Fibroblast of lung (primary cell): Measurements from ENCODE around the gene BABAM2. TPM values are rescaled to one million over a fixed set of nuclear protein-coding genes. Genes with fewer than 3 reads are reported as not detected.

Experiments used
- DNase-seq, 2 donors: peaks; one replicate each; pipeline versions ENCODE4 v3.0.0 to v3.0.0-alpha.2; 2010; ENCODE audit warnings: low read depth in 2 of 2
- H2AFZ ChIP-seq: 2 replicates; pipeline ENCODE4 v1.5.1; 2012; ENCODE audit warnings: low read length, control low read depth, inconsistent platforms
- H3K27ac ChIP-seq: 2 replicates; pipeline ENCODE4 v1.5.1; 2011; ENCODE audit warnings: low read length, control low read depth; ENCODE audit not compliant: insufficient read depth
- H3K27me3 ChIP-seq: 2 replicates; pipeline ENCODE4 v1.5.1; 2011; ENCODE audit warnings: mild to moderate bottlenecking, low read length; ENCODE audit not compliant: control insufficient read depth, insufficient read depth
- H3K36me3 ChIP-seq: 2 replicates; pipeline ENCODE4 v1.5.1; 2011; ENCODE audit warnings: low read length; ENCODE audit not compliant: control insufficient read depth, insufficient read depth
- H3K4me1 ChIP-seq: 2 replicates; pipeline ENCODE4 v1.5.1; 2011; ENCODE audit warnings: low read length; ENCODE audit not compliant: control insufficient read depth, insufficient read depth; ENCODE audit errors: extremely low read depth
- H3K4me2 ChIP-seq: 2 replicates; pipeline ENCODE4 v1.5.1; 2011; ENCODE audit warnings: low read length, control low read depth; ENCODE audit not compliant: insufficient read depth; ENCODE audit errors: extremely low read depth
- H3K4me3 ChIP-seq, 4 experiments: fragments of 200-600 bp in 1 of 4; sonication (generic) in 1 of 4; replicated peaks in 1 of 4; 2 replicates each; pipeline ENCODE4 v1.5.1; 2011 to 2016; ENCODE audit warnings: low read length in 4 of 4, low read depth in 3 of 4, mild to moderate bottlenecking in 3 of 4, control low read depth in 2 of 4, inconsistent platforms in 1 of 4, mixed read lengths in 1 of 4; ENCODE audit not compliant: insufficient read depth in 1 of 4; ENCODE audit errors: control extremely low read depth in 1 of 4
- H3K79me2 ChIP-seq: 2 replicates; pipeline ENCODE4 v1.5.1; 2012; ENCODE audit warnings: mild to moderate bottlenecking, low read length, inconsistent platforms; ENCODE audit not compliant: control insufficient read depth, insufficient read depth
- H3K9ac ChIP-seq: 2 replicates; pipeline ENCODE4 v1.5.1; 2011; ENCODE audit warnings: mild to moderate bottlenecking, low read length, control low read depth; ENCODE audit not compliant: insufficient read depth
- H3K9me3 ChIP-seq: 2 replicates; pipeline ENCODE4 v1.5.1; 2012; ENCODE audit warnings: low read depth, low read length; ENCODE audit not compliant: control insufficient read depth, insufficient read depth
- H4K20me1 ChIP-seq: 2 replicates; pipeline ENCODE4 v1.5.1; 2011; ENCODE audit warnings: low read length; ENCODE audit not compliant: control insufficient read depth, insufficient read depth; ENCODE audit errors: extremely low read depth
- CTCF ChIP-seq, 2 donors: IDR thresholded peaks in 1 of 2; conservative IDR thresholded peaks in 1 of 2; 1 replicate in 1 of 2; 2 replicates in 1 of 2; pipeline ENCODE4 v1.5.1; 2011 to 2012; ENCODE audit warnings: low read length in 2 of 2, control low read depth in 1 of 2, inconsistent platforms in 1 of 2, low read depth in 1 of 2, mild to moderate bottlenecking in 1 of 2
- EZH2 ChIP-seq: IDR thresholded peaks from 2 replicates; pipeline ENCODE4 v1.5.1; 2012; ENCODE audit warnings: low read length, control low read depth, mild to moderate bottlenecking; ENCODE audit errors: missing control alignments
- polyA plus RNA-seq, 2 donors: library from polyadenylated mRNA; depleted of rRNA in 1 of 2; stranded (reverse) in 1 of 2; unstranded in 1 of 2; fragments of >200 nt; gene quantifications; 2 replicates each; pipeline ENCODE4 v1.2.1, GENCODE V29; 2011 to 2012; ENCODE audit warnings: missing spikeins in 1 of 2
- total RNA-seq: library from RNA; depleted of rRNA; stranded (reverse); fragments of >200 nt; gene quantifications from 2 replicates; pipeline ENCODE4 v1.2.1, GENCODE V29; 2014

BABAM2 gene
- total and polyA plus RNA-seq, 2 donors (not counting 1 experiment from before 2014, with no cell fraction given): 25.6 to 33.4 TPM

- H3K27ac ChIP-seq: no peak overlapping the region
- no peak overlapping the region for H3K4me3 ChIP-seq
- peak in 1 of 2 donors; percentile 39 for DNase-seq
- no peak overlapping the region for H3K9ac ChIP-seq
- peaks cover 12% of the 10 kb centered on the region for H3K4me1 ChIP-seq
- no peak for TF ChIP-seq EZH2
- no peak for TF ChIP-seq CTCF (conservative IDR thresholded peaks at IDR 0.05 in 1 of 2, IDR thresholded peaks at IDR 0.05 in 1 of 2; ENCODE audit: low read depth in 1 of 2, low read length in 2 of 2)
- H3K4me2 ChIP-seq: no peak overlapping the region
- no peak overlapping the region for H2AFZ ChIP-seq
- H4K20me1 ChIP-seq: no peaks in the 10 kb centered on the region
- no peaks in the 10 kb centered on the region for H3K9me3 ChIP-seq
- H3K36me3 ChIP-seq: no peaks in the 10 kb centered on the region
- H3K79me2 ChIP-seq: peaks cover 6% of the 10 kb centered on the region
- H3K27me3 ChIP-seq: no peaks in the 10 kb centered on the region
These were observed 5.3 kb upstream of the BABAM2 start for GRCh38 chr2:27885234-27885633.

GRCh38 chr2:27885661-27886060, 4.9 kb upstream of the BABAM2 start:
- Histone ChIP-seq H3K27ac (no peak overlapping the region), H3K36me3 (no peaks in the 10 kb centered on the region), H3K4me1 (peaks cover 12% of the 10 kb centered on the region), H3K4me3 (no peak overlapping the region), H2AFZ (no peak overlapping the region), H3K27me3 (no peaks in the 10 kb centered on the region), H4K20me1 (no peaks in the 10 kb centered on the region), H3K4me2 (no peak overlapping the region), H3K79me2 (peaks cover 6% of the 10 kb centered on the region), H3K9ac (no peak overlapping the region), H3K9me3 (no peaks in the 10 kb centered on the region)
- peak in 1 of 2 donors; percentile 42 for DNase-seq
- no peak for TF ChIP-seq CTCF (conservative IDR thresholded peaks at IDR 0.05 in 1 of 2, IDR thresholded peaks at IDR 0.05 in 1 of 2; ENCODE audit: low read depth in 1 of 2, low read length in 2 of 2)

GRCh38 chr2:27886322-27886721, 4.2 kb upstream of the BABAM2 start:
- no peaks in the 10 kb centered on the region for H3K36me3 ChIP-seq
- no peak overlapping the region for H2AFZ ChIP-seq
- no peak overlapping the region for H3K27ac ChIP-seq
- TF ChIP-seq CTCF (conservative IDR thresholded peaks at IDR 0.05 in 1 of 2, IDR thresholded peaks at IDR 0.05 in 1 of 2; ENCODE audit: low read depth in 1 of 2, low read length in 2 of 2) (no peak), EZH2 (no peak)
- peaks cover 12% of the 10 kb centered on the region for H3K4me1 ChIP-seq
- H4K20me1 ChIP-seq: no peaks in the 10 kb centered on the region
- DNase-seq: no peak
- no peaks in the 10 kb centered on the region for H3K27me3 ChIP-seq
- H3K4me2 ChIP-seq: no peak overlapping the region
- peaks cover 6% of the 10 kb centered on the region for H3K79me2 ChIP-seq
- no peak overlapping the region for H3K9ac ChIP-seq
- no peak overlapping the region for H3K4me3 ChIP-seq
- H3K9me3 ChIP-seq: no peaks in the 10 kb centered on the region
